Osteoblast (primary cell): ENCODE measurements around the gene NTM. TPM values are rescaled to one million over a fixed set of nuclear protein-coding genes. Genes with fewer than 3 reads are reported as not detected.

Source experiments
- DNase-seq: peaks from one replicate; pipeline ENCODE4 v3.0.0; 2011; ENCODE audit warnings: low spot score, mixed read lengths; ENCODE audit not compliant: insufficient read length; ENCODE audit errors: missing footprints
- H2AFZ ChIP-seq: 2 replicates; pipeline ENCODE4 v1.6.0; 2011; ENCODE audit warnings: mild to moderate bottlenecking, low read length
- H3K27ac ChIP-seq: 2 replicates; pipeline ENCODE4 v1.5.1; 2011; ENCODE audit warnings: mild to moderate bottlenecking, low read depth, low read length, moderate library complexity
- H3K27me3 ChIP-seq: 2 replicates; pipeline ENCODE4 v1.6.0; 2012; ENCODE audit warnings: mild to moderate bottlenecking, control low read depth, inconsistent platforms, low read length, moderate library complexity; ENCODE audit not compliant: insufficient read depth
- H3K36me3 ChIP-seq: 2 replicates; pipeline ENCODE4 v1.5.1; 2011; ENCODE audit warnings: mild to moderate bottlenecking, low read length, control low read depth, moderate library complexity; ENCODE audit not compliant: insufficient read depth
- H3K4me1 ChIP-seq: 2 replicates; pipeline ENCODE4 v1.5.1; 2011; ENCODE audit warnings: mild to moderate bottlenecking, low read length, control low read depth, moderate library complexity; ENCODE audit not compliant: insufficient read depth
- H3K4me2 ChIP-seq: 2 replicates; pipeline ENCODE4 v1.6.0; 2011; ENCODE audit warnings: mild to moderate bottlenecking, low read length; ENCODE audit not compliant: insufficient read depth
- H3K4me3 ChIP-seq: fragments of 200-600 bp; sonication (generic); 3 replicates; pipeline ENCODE4 v1.5.1; 2012; ENCODE audit warnings: mild to moderate bottlenecking, low read length, inconsistent platforms; ENCODE audit not compliant: insufficient read depth
- H3K79me2 ChIP-seq: 2 replicates; pipeline ENCODE4 v1.6.0; 2012; ENCODE audit warnings: mild to moderate bottlenecking, low read length, control low read depth, inconsistent platforms; ENCODE audit not compliant: insufficient read depth
- H3K9me3 ChIP-seq: 2 replicates; pipeline ENCODE4 v1.5.1; 2011; ENCODE audit warnings: low read depth, low read length, control low read depth
- H4K20me1 ChIP-seq: 2 replicates; pipeline ENCODE4 v1.6.0; 2012; ENCODE audit warnings: mild to moderate bottlenecking, low read length, control low read depth; ENCODE audit not compliant: insufficient read depth
- total RNA-seq: library from RNA; depleted of rRNA; stranded (reverse); fragments of >200 nt; gene quantifications from 2 replicates; pipeline ENCODE4 v1.2.3, GENCODE V29; 2012
- TF ChIP-seq, protein P1 (sequence below): IDR thresholded peaks from 2 replicates; pipeline ENCODE4 v1.5.1; 2011; ENCODE audit warnings: mild to moderate bottlenecking, low read depth, low read length, moderate library complexity; ENCODE audit errors: extremely low read depth

The NTM gene
- total RNA-seq, 1 donor = 48.1 TPM

DNA sequence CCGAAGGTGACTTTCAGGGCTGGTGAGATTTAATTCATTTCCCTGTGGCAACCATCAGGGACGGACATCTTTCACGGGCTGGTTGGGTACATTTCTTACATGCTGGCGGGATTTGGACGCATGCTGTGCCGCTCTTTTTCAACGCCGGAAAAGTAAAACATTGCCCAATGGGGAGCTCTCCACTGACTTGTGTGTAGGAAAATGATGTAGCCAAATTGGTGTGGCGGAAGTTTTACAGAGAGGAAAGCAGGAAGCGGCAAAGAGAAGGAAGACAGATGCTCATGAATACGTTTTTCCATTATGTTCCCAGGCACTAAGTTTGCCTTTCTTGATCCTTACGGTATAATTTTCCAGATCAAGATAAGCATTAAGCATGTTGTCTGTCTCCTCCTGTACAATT is 375.8 kb downstream of the NTM start:
- peaks cover 69% of the 10 kb centered on the region for H3K4me1 ChIP-seq
- TF ChIP-seq, protein P1, sequence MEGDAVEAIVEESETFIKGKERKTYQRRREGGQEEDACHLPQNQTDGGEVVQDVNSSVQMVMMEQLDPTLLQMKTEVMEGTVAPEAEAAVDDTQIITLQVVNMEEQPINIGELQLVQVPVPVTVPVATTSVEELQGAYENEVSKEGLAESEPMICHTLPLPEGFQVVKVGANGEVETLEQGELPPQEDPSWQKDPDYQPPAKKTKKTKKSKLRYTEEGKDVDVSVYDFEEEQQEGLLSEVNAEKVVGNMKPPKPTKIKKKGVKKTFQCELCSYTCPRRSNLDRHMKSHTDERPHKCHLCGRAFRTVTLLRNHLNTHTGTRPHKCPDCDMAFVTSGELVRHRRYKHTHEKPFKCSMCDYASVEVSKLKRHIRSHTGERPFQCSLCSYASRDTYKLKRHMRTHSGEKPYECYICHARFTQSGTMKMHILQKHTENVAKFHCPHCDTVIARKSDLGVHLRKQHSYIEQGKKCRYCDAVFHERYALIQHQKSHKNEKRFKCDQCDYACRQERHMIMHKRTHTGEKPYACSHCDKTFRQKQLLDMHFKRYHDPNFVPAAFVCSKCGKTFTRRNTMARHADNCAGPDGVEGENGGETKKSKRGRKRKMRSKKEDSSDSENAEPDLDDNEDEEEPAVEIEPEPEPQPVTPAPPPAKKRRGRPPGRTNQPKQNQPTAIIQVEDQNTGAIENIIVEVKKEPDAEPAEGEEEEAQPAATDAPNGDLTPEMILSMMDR = no peak
- H3K4me3 ChIP-seq = no peak overlapping the region
- H3K4me2 ChIP-seq = no peak overlapping the region
- no peak overlapping the region for H2AFZ ChIP-seq
- H3K27me3 ChIP-seq = no peaks in the 10 kb centered on the region
- H3K27ac ChIP-seq = peak overlapping the region; percentile 94
- no peaks in the 10 kb centered on the region for H4K20me1 ChIP-seq
- H3K9me3 ChIP-seq = no peaks in the 10 kb centered on the region
- no peaks in the 10 kb centered on the region for H3K36me3 ChIP-seq
- peak; percentile 22 for DNase-seq
- H3K79me2 ChIP-seq = no peaks in the 10 kb centered on the region

- Histone ChIP-seq H3K4me2 (peak overlapping the region; percentile 71), H3K36me3 (no peaks in the 10 kb centered on the region), H4K20me1 (no peaks in the 10 kb centered on the region), H3K27ac (peak overlapping the region; percentile 97), H3K4me1 (peaks cover 68% of the 10 kb centered on the region), H3K27me3 (no peaks in the 10 kb centered on the region), H3K79me2 (no peaks in the 10 kb centered on the region), H2AFZ (peak overlapping the region; percentile 38), H3K9me3 (no peaks in the 10 kb centered on the region), H3K4me3 (peak overlapping the region; percentile 26)
- TF ChIP-seq, protein P1 = peak; percentile 97
- DNase-seq = peak; percentile 65
Measured at GRCh38 chr11:131748151-131749050, 378.0 kb downstream of the NTM start.

- Histone ChIP-seq H3K9me3 (no peaks in the 10 kb centered on the region), H3K4me3 (peak overlapping the region; percentile 26), H4K20me1 (no peaks in the 10 kb centered on the region), H2AFZ (no peak overlapping the region), H3K4me2 (peak overlapping the region; percentile 71), H3K36me3 (no peaks in the 10 kb centered on the region), H3K27me3 (no peaks in the 10 kb centered on the region), H3K4me1 (peaks cover 62% of the 10 kb centered on the region), H3K27ac (peak overlapping the region; percentile 97), H3K79me2 (no peaks in the 10 kb centered on the region)
- TF ChIP-seq, protein P1 = no peak
- peak; percentile 89 for DNase-seq
Measured at GRCh38 chr11:131749101-131749500, 378.7 kb downstream of the NTM start.

DNA sequence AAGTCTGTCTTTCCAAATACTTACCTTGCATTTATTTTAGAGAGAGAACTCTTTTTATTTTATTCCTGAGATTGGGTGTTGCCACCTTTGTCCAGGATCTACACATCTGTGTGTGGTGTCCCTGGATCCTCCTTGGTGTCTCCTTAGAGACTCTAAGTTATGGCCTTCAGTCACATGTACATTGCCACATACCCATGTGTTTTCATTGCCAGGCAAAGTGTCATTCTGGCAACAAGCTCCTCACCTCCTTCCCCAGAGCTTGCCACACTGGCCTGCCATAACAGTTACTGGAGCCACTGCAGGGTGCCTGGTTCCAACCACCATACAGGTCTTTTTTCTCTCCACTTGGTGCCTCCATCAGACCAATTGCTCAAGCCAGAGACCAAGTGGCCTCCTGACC is 379.7 kb downstream of the NTM start:
- peaks cover 58% of the 10 kb centered on the region for H3K4me1 ChIP-seq
- H2AFZ ChIP-seq = no peak overlapping the region
- no peak overlapping the region for H3K4me2 ChIP-seq

More for the DNA sequence above, 379.7 kb downstream of the NTM start:
- TF ChIP-seq, protein P1 = no peak
- no peaks in the 10 kb centered on the region for H3K27me3 ChIP-seq
- no peaks in the 10 kb centered on the region for H3K79me2 ChIP-seq
- H4K20me1 ChIP-seq = no peaks in the 10 kb centered on the region
- H3K4me3 ChIP-seq = no peak overlapping the region
- no peak for DNase-seq
- no peaks in the 10 kb centered on the region for H3K36me3 ChIP-seq
- H3K9me3 ChIP-seq = no peaks in the 10 kb centered on the region
- peak overlapping the region; percentile 97 for H3K27ac ChIP-seq
